Measurements from ENCODE around the gene F7. TPM values are rescaled to one million over a fixed set of nuclear protein-coding genes. Genes with fewer than 3 reads are reported as not detected.

Gene F7
- total and polyA plus RNA-seq, 2 experiments from 2014 or later = not detected

DNA sequence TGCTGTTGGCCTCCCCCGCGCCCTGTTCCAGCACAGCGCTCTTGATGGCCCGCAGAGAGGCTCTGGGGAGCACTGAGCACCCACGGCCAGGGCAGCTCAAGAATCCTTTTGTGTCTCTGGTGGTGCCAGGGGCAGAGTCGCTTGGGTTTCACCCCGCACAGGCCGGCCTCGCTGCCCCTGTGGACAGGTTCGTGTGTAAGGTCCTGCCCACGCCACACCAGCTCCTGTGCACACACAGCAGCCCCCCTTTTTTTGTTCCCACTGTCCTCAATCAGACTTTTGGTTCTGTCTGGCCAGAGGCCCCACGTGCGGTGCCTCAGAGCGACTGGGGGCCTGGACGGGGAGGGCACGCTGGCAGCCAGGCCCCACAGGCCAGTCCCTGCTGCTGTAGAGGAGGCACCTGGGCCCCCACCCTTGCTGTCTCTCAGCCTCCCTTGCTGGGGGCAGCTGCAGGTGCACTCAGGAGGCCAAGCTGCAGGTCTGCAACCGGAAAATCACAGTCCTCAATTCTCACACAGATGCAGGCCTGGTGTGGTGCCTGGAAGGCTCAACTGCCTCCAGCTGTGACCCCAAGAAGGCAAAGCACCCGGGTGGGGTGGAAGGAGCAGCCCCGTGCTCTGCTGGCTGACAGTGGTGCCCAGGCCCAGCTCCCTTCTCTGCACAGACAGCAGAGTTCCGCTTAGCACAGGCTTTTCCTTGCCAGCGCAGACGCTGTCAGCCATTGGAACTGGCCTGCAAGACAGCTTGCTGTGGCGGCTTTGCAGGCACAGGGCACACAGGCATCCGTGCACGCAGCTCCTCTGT, 12.6 kb upstream of the F7 start:
- no peaks in the 10 kb centered on the region for H3K9me3 ChIP-seq (ENCODE audit: low read depth)
- no peak overlapping the region for H2AFZ ChIP-seq
- WGBS, 2 experiments (ENCODE audit: low coverage in 1 of 2, low lambda C conversion rate in 2 of 2, missing lambda C conversion rate in 2 of 2) = 68 to 71% methylated on average over 22 to 25 of the region's 25 CpGs
- no peaks in the 10 kb centered on the region for H3K36me3 ChIP-seq (ENCODE audit: low read depth)
- no peak for TF ChIP-seq EZH2 (IDR thresholded peaks at IDR 0.05; ENCODE audit: insufficient read depth, poor library complexity, severe bottlenecking)
- TF ChIP-seq EZH2phosphoT487 (IDR thresholded peaks at IDR 0.05; ENCODE audit: insufficient read depth, low read depth) = no peak
- no peak overlapping the region for H3K9ac ChIP-seq
- H3K79me2 ChIP-seq (ENCODE audit: insufficient read depth) = no peaks in the 10 kb centered on the region
- H3K4me1 ChIP-seq (ENCODE audit: insufficient read depth) = 0 out of 2 replicates have a peak, but pooled peaks cover 1% of the 10 kb centered on the region
- H3K9me2 ChIP-seq (ENCODE audit: insufficient read depth) = no peaks in the 10 kb centered on the region
- no peaks in the 10 kb centered on the region for H4K20me1 ChIP-seq (ENCODE audit: insufficient read depth)
- no peak for DNase-seq
- H3K4me3 ChIP-seq = no peak overlapping the region
- in situ Hi-C loops (cut with MboI) = no loop called here
- no peak overlapping the region for H3K4me2 ChIP-seq (ENCODE audit: unreplicated experiment)
- H3K27ac ChIP-seq = no peak overlapping the region
- H3F3A ChIP-seq (ENCODE audit: insufficient read depth) = no peaks in the 10 kb centered on the region
- H3K27me3 ChIP-seq (replicated peaks; ENCODE audit: insufficient read depth) = peaks cover 9% of the 10 kb centered on the region

DNA sequence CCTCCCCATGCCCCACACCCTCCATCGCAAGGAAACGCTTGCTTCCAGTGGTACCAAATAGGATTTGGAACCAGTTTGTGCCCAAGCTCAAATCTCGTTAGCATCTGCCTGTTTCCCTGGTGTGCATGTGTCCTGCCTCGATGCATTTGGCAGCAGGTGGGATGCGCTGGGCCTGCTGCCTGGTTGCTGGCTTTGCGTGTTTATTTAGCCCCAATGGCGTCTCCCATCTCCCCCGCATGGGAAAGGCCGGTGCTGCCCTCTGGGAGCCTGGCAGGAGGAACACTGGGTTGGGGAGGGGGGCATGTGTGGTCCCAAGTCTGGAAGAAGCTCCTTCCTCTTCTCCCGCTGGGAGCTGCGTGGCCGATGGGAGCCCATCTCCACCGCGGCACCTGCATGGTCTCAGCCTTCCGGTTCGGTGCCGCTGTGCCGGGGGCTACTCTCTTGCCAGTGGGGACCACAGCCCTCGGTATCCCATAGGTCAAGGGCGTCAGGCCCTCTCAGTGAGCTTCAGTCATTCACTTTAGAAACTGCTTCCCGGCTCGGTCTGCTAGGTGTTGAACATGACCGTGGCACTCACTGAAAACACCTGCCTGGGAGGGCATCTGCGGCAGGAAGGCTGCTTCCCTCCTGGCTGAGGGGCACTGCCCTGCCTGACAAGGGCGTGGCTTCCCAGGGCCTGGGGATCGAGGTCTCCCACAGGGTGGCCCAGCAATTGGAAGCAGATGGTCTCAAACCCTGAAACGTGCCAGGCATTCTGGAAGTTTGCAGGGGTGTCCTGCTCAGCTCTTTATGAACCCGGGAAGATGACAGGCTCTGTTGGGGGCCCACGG, 11.8 kb upstream of the F7 start:
- H3K9me2 ChIP-seq (ENCODE audit: insufficient read depth) = no peaks in the 10 kb centered on the region
- DNase-seq = no peak
- WGBS, 2 experiments (ENCODE audit: low coverage in 1 of 2, low lambda C conversion rate in 2 of 2, missing lambda C conversion rate in 2 of 2) = 57 to 58% methylated on average over 28 to 29 of the region's 29 CpGs
- in situ Hi-C loops (cut with MboI) = no loop called here
- H2AFZ ChIP-seq = no peak overlapping the region
- H3F3A ChIP-seq (ENCODE audit: insufficient read depth) = no peaks in the 10 kb centered on the region
- no peaks in the 10 kb centered on the region for H3K9me3 ChIP-seq (ENCODE audit: low read depth)
- H3K36me3 ChIP-seq (ENCODE audit: low read depth) = no peaks in the 10 kb centered on the region
- H3K4me2 ChIP-seq (ENCODE audit: unreplicated experiment) = no peak overlapping the region
- peaks cover 15% of the 10 kb centered on the region for H3K27me3 ChIP-seq (replicated peaks; ENCODE audit: insufficient read depth)
- H3K4me1 ChIP-seq (ENCODE audit: insufficient read depth) = 0 out of 2 replicates have a peak, but pooled peaks cover 7% of the 10 kb centered on the region
- H3K27ac ChIP-seq = no peak overlapping the region
- no peak overlapping the region for H3K9ac ChIP-seq
- no peaks in the 10 kb centered on the region for H4K20me1 ChIP-seq (ENCODE audit: insufficient read depth)
- TF ChIP-seq EZH2phosphoT487 (IDR thresholded peaks at IDR 0.05; ENCODE audit: insufficient read depth, low read depth) = no peak
- no peak for TF ChIP-seq EZH2 (IDR thresholded peaks at IDR 0.05; ENCODE audit: insufficient read depth, poor library complexity, severe bottlenecking)
- no peaks in the 10 kb centered on the region for H3K79me2 ChIP-seq (ENCODE audit: insufficient read depth)
- no peak overlapping the region for H3K4me3 ChIP-seq

DNA sequence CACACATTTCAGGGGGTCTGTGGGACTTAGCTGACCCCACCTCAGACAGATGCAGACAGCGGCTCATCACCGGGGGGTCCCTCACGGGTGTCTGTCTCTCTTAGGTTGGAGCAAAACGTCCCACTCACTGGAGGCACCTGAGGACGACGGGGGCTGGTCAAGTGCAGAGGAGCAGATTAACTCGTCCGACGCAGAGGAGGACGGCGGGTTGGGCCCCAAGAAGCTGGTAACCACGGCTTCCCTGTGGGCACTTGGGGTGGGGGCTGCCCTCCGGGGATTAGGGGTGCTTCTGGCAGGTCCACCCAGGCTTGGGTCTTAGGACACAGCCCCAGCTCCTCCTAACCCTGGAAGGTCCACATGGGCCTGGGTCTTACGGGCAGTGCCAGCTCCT, 11.2 kb upstream of the F7 start:
- no peak overlapping the region for H2AFZ ChIP-seq
- H3K9me2 ChIP-seq (ENCODE audit: insufficient read depth) = no peaks in the 10 kb centered on the region
- DNase-seq = no peak
- H3K36me3 ChIP-seq (ENCODE audit: low read depth) = no peaks in the 10 kb centered on the region
- 0 out of 2 replicates have a peak, but pooled peaks cover 7% of the 10 kb centered on the region for H3K4me1 ChIP-seq (ENCODE audit: insufficient read depth)
- 54 to 57% methylated on average over 11 to 14 of the region's 14 CpGs for WGBS, 2 experiments (ENCODE audit: low coverage in 1 of 2, low lambda C conversion rate in 2 of 2, missing lambda C conversion rate in 2 of 2)
- no peak for TF ChIP-seq EZH2 (IDR thresholded peaks at IDR 0.05; ENCODE audit: insufficient read depth, poor library complexity, severe bottlenecking)
- TF ChIP-seq EZH2phosphoT487 (IDR thresholded peaks at IDR 0.05; ENCODE audit: insufficient read depth, low read depth) = no peak
- H3K9ac ChIP-seq = no peak overlapping the region
- H4K20me1 ChIP-seq (ENCODE audit: insufficient read depth) = no peaks in the 10 kb centered on the region
- H3K79me2 ChIP-seq (ENCODE audit: insufficient read depth) = no peaks in the 10 kb centered on the region
- in situ Hi-C loops (cut with MboI) = no loop called here
- peaks cover 21% of the 10 kb centered on the region for H3K27me3 ChIP-seq (replicated peaks; ENCODE audit: insufficient read depth)
- no peaks in the 10 kb centered on the region for H3K9me3 ChIP-seq (ENCODE audit: low read depth)
- H3K4me2 ChIP-seq (ENCODE audit: unreplicated experiment) = no peak overlapping the region
- no peak overlapping the region for H3K27ac ChIP-seq
- H3F3A ChIP-seq (ENCODE audit: insufficient read depth) = no peaks in the 10 kb centered on the region
- H3K4me3 ChIP-seq = no peak overlapping the region

DNA sequence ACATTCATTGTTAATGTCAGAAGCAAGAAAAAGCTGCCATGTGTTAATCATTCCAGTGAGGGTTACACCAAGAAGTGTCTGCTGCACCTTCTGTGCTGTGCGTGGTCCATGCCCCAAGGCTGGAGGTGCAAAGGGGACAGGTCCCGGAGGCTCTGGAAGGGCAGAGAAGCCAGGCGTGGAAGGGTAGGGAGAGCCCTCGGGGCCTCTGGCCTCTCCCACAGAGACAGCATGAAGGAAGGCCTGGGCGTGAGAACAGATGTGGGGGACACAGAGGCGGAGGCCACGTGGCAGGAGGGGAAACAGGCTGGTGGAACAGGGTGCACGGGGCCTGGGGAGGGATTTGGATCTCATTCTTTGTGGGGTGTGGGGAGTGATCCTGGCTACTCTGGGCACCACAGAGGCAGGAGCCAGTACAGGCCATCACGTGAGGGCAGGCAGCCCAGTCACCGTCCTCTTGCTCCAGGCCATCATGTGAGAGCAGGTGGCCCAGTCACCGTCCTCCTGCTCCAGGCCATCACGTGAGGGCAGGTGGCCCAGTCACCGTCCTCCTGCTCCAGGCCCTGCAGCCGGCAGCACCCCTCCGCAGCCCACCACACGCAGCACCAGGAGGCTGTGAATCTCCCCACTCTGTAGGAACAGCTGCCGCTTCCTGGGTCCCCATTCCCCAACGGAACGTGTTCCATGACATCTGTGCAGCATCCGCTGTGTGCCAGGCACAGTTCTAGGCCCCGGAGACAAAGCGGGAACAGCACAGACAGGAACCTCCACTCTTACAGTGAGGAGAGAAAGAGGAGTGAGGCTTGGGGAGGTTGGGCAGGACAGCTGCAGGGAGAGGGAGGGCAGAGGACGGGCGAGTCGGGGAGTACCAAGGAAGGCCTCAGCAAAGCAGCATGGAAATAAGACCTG, 10.2 kb upstream of the F7 start:
- Histone ChIP-seq H3F3A (ENCODE audit: insufficient read depth) (no peaks in the 10 kb centered on the region), H3K4me1 (ENCODE audit: insufficient read depth) (0 out of 2 replicates have a peak, but pooled peaks cover 7% of the 10 kb centered on the region), H4K20me1 (ENCODE audit: insufficient read depth) (no peaks in the 10 kb centered on the region), H3K27me3 (replicated peaks; ENCODE audit: insufficient read depth) (peaks cover 31% of the 10 kb centered on the region), H3K4me2 (ENCODE audit: unreplicated experiment) (no peak overlapping the region), H3K9me2 (ENCODE audit: insufficient read depth) (no peaks in the 10 kb centered on the region), H3K9ac (no peak overlapping the region), H3K36me3 (ENCODE audit: low read depth) (no peaks in the 10 kb centered on the region), H3K79me2 (ENCODE audit: insufficient read depth) (no peaks in the 10 kb centered on the region), H2AFZ (no peak overlapping the region), H3K9me3 (ENCODE audit: low read depth) (no peaks in the 10 kb centered on the region), H3K27ac (no peak overlapping the region), H3K4me3 (no peak overlapping the region)
- DNase-seq = no peak
- in situ Hi-C loops (cut with MboI) = no loop called here
- TF ChIP-seq EZH2phosphoT487 (IDR thresholded peaks at IDR 0.05; ENCODE audit: insufficient read depth, low read depth) = no peak
- TF ChIP-seq EZH2 (IDR thresholded peaks at IDR 0.05; ENCODE audit: insufficient read depth, poor library complexity, severe bottlenecking) = no peak
- WGBS, 2 experiments (ENCODE audit: low coverage in 1 of 2, low lambda C conversion rate in 2 of 2, missing lambda C conversion rate in 2 of 2) = 73 to 78% methylated on average over 25 of the region's 25 CpGs
